Immature natural killer cell (primary cell): Measurements from ENCODE around the gene LEP. TPM values are rescaled to one million over a fixed set of nuclear protein-coding genes. Genes with fewer than 3 reads are reported as not detected.

Experiments used
- DNase-seq, 3 donors: peaks; one replicate each; pipeline ENCODE4 v3.0.0; 2022; ENCODE audit warnings: mixed read lengths in 1 of 3
- H3K27ac Mint-ChIP-seq, 6 donors: one replicate each; pipeline ENCODE4 v1.8.0; 2020; ENCODE audit warnings: mixed read lengths in 6 of 6, mild to moderate bottlenecking in 5 of 6, inconsistent platforms in 4 of 6, moderate library complexity in 3 of 6
- H3K27me3 Mint-ChIP-seq, 3 donors: one replicate each; pipeline ENCODE4 v1.8.0; 2020 to 2021; ENCODE audit warnings: low read depth in 3 of 3, mild to moderate bottlenecking in 3 of 3, mixed read lengths in 3 of 3, moderate library complexity in 3 of 3, inconsistent platforms in 1 of 3
- H3K36me3 Mint-ChIP-seq, 3 donors: one replicate each; pipeline ENCODE4 v1.8.0; 2020; ENCODE audit warnings: mixed read lengths in 3 of 3, inconsistent platforms in 2 of 3, mild to moderate bottlenecking in 2 of 3
- H3K4me1 Mint-ChIP-seq, 2 donors: one replicate each; pipeline ENCODE4 v1.8.0; 2020; ENCODE audit warnings: inconsistent platforms in 2 of 2, mild to moderate bottlenecking in 2 of 2, mixed read lengths in 2 of 2, moderate library complexity in 1 of 2
- H3K4me3 Mint-ChIP-seq, 5 donors: one replicate each; pipeline ENCODE4 v1.8.0; 2020; ENCODE audit warnings: mild to moderate bottlenecking in 5 of 5, mixed read lengths in 5 of 5, inconsistent platforms in 3 of 5, moderate library complexity in 3 of 5
- H3K9me3 Mint-ChIP-seq, 6 donors: one replicate each; pipeline ENCODE4 v1.8.0; 2020; ENCODE audit warnings: mild to moderate bottlenecking in 6 of 6, mixed read lengths in 6 of 6, inconsistent platforms in 4 of 6, moderate library complexity in 3 of 6
- polyA plus RNA-seq, 3 donors: library from polyadenylated mRNA; unstranded; fragments of 300-500 nt; fragmentation: Illumina TruSeq; gene quantifications; one replicate each; pipeline ENCODE4 v1.2.3, GENCODE V29; 2021

LEP gene
- polyA plus RNA-seq, 3 donors from 2014 or later, result not detected

- Mint-ChIP-seq H3K36me3 (peaks cover 0 to 4% (median 0%) of the 10 kb centered on the region in 3 donors), H3K27ac (no peak overlapping the region), H3K4me3 (no peak overlapping the region), H3K4me1 (peaks cover 18 to 20% of the 10 kb centered on the region in 2 donors), H3K9me3 (peaks cover 0 to 2% (median 0%) of the 10 kb centered on the region in 6 donors), H3K27me3 (peaks cover 15 to 18% (median 18%) of the 10 kb centered on the region in 3 donors)
- DNase-seq, result no peak
Observed at GRCh38 chr7:128205068-128205467, 36.0 kb upstream of the LEP start.

- peaks cover 12 to 16% (median 12%) of the 10 kb centered on the region in 3 donors for H3K27me3 Mint-ChIP-seq
- DNase-seq, result no peak
- H3K4me1 Mint-ChIP-seq, result peaks cover 9 to 11% of the 10 kb centered on the region in 2 donors
- no peak overlapping the region for H3K27ac Mint-ChIP-seq
- H3K36me3 Mint-ChIP-seq, result peaks cover 0 to 4% (median 0%) of the 10 kb centered on the region in 3 donors
- peaks cover 0 to 2% (median 0%) of the 10 kb centered on the region in 6 donors for H3K9me3 Mint-ChIP-seq
- no peak overlapping the region for H3K4me3 Mint-ChIP-seq
Observed at GRCh38 chr7:128206017-128206746, 34.9 kb upstream of the LEP start.

GRCh38 chr7:128206747-128207500 is 34.2 kb upstream of the LEP start:
- no peaks in the 10 kb centered on the region for H3K9me3 Mint-ChIP-seq
- H3K4me1 Mint-ChIP-seq, result peaks cover 3 to 4% of the 10 kb centered on the region in 2 donors
- H3K4me3 Mint-ChIP-seq, result no peak overlapping the region
- peaks cover 7 to 10% (median 10%) of the 10 kb centered on the region in 3 donors for H3K27me3 Mint-ChIP-seq
- no peak overlapping the region for H3K27ac Mint-ChIP-seq
- peaks cover 0 to 4% (median 0%) of the 10 kb centered on the region in 3 donors for H3K36me3 Mint-ChIP-seq
- DNase-seq, result no peak

- Mint-ChIP-seq H3K9me3 (no peaks in the 10 kb centered on the region), H3K4me3 (no peak overlapping the region), H3K36me3 (peaks cover 0 to 4% (median 0%) of the 10 kb centered on the region in 3 donors), H3K4me1 (peaks cover 0 to 2% of the 10 kb centered on the region in 2 donors), H3K27me3 (peaks cover 4 to 9% (median 6%) of the 10 kb centered on the region in 3 donors), H3K27ac (no peak overlapping the region)
- DNase-seq, result no peak
Observed at GRCh38 chr7:128207609-128208008, 33.5 kb upstream of the LEP start.

- Mint-ChIP-seq H3K9me3 (no peaks in the 10 kb centered on the region), H3K4me3 (no peak overlapping the region), H3K36me3 (peaks cover 0 to 4% (median 0%) of the 10 kb centered on the region in 3 donors), H3K4me1 (peaks cover 0 to 2% of the 10 kb centered on the region in 2 donors), H3K27ac (peak overlapping the region in 1 of 6 donors; percentile 83), H3K27me3 (peaks cover 2 to 6% (median 6%) of the 10 kb centered on the region in 3 donors)
- DNase-seq, result peak; percentile 56 to 71 (median 67)
Observed at GRCh38 chr7:128209229-128210035, 31.6 kb upstream of the LEP start.

GRCh38 chr7:128210036-128210347 is 31.1 kb upstream of the LEP start:
- H3K9me3 Mint-ChIP-seq, result no peaks in the 10 kb centered on the region
- peaks cover 0 to 2% of the 10 kb centered on the region in 2 donors for H3K4me1 Mint-ChIP-seq
- peaks cover 1 to 5% (median 4%) of the 10 kb centered on the region in 3 donors for H3K27me3 Mint-ChIP-seq
- peaks cover 0 to 4% (median 0%) of the 10 kb centered on the region in 3 donors for H3K36me3 Mint-ChIP-seq
- no peak overlapping the region for H3K4me3 Mint-ChIP-seq
- DNase-seq, result no peak
- peak overlapping the region in 1 of 6 donors; percentile 83 for H3K27ac Mint-ChIP-seq

GRCh38 chr7:128210590-128211570 is 30.2 kb upstream of the LEP start:
- H3K4me3 Mint-ChIP-seq, result no peak overlapping the region
- H3K4me1 Mint-ChIP-seq, result peaks cover 0 to 2% of the 10 kb centered on the region in 2 donors
- peaks cover 0 to under 1% (median 0%) of the 10 kb centered on the region in 3 donors for H3K36me3 Mint-ChIP-seq
- H3K27me3 Mint-ChIP-seq, result peaks cover 1 to 2% (median 1%) of the 10 kb centered on the region in 3 donors
- no peak for DNase-seq
- H3K27ac Mint-ChIP-seq, result peak overlapping the region in 1 of 6 donors; percentile 46
- no peaks in the 10 kb centered on the region for H3K9me3 Mint-ChIP-seq

GRCh38 chr7:128211626-128212025 is 29.5 kb upstream of the LEP start:
- Mint-ChIP-seq H3K4me3 (no peak overlapping the region), H3K27me3 (peaks cover 1 to 2% (median 1%) of the 10 kb centered on the region in 3 donors), H3K36me3 (no peaks in the 10 kb centered on the region), H3K9me3 (no peaks in the 10 kb centered on the region), H3K4me1 (peaks cover 0 to 2% of the 10 kb centered on the region in 2 donors), H3K27ac (no peak overlapping the region)
- no peak for DNase-seq

- Mint-ChIP-seq H3K9me3 (no peaks in the 10 kb centered on the region), H3K4me1 (peaks cover 0 to 2% of the 10 kb centered on the region in 2 donors), H3K36me3 (peaks cover 0 to 1% (median 0%) of the 10 kb centered on the region in 3 donors), H3K27ac (no peak overlapping the region), H3K4me3 (no peak overlapping the region), H3K27me3 (peaks cover 0 to 1% (median 1%) of the 10 kb centered on the region in 3 donors)
- no peak for DNase-seq
Observed at GRCh38 chr7:128214463-128214862, 26.6 kb upstream of the LEP start.

- no peak overlapping the region for H3K27ac Mint-ChIP-seq
- peaks cover 0 to 1% (median 1%) of the 10 kb centered on the region in 3 donors for H3K27me3 Mint-ChIP-seq
- H3K4me1 Mint-ChIP-seq, result no peaks in the 10 kb centered on the region
- H3K4me3 Mint-ChIP-seq, result no peak overlapping the region
- DNase-seq, result no peak
- peaks cover 0 to 3% (median 0%) of the 10 kb centered on the region in 3 donors for H3K36me3 Mint-ChIP-seq
- no peaks in the 10 kb centered on the region for H3K9me3 Mint-ChIP-seq
Observed at GRCh38 chr7:128215281-128215680, 25.8 kb upstream of the LEP start.

GRCh38 chr7:128215739-128216138 is 25.3 kb upstream of the LEP start:
- no peak overlapping the region for H3K4me3 Mint-ChIP-seq
- peaks cover 0 to 1% (median 1%) of the 10 kb centered on the region in 3 donors for H3K27me3 Mint-ChIP-seq
- H3K36me3 Mint-ChIP-seq, result peaks cover 0 to 3% (median 0%) of the 10 kb centered on the region in 3 donors
- no peak for DNase-seq
- H3K4me1 Mint-ChIP-seq, result no peaks in the 10 kb centered on the region
- H3K9me3 Mint-ChIP-seq, result no peaks in the 10 kb centered on the region
- no peak overlapping the region for H3K27ac Mint-ChIP-seq

GRCh38 chr7:128217030-128217805 is 23.9 kb upstream of the LEP start:
- Mint-ChIP-seq H3K27me3 (peaks cover 0 to 4% (median 1%) of the 10 kb centered on the region in 3 donors), H3K4me3 (no peak overlapping the region), H3K27ac (no peak overlapping the region), H3K9me3 (no peaks in the 10 kb centered on the region), H3K36me3 (peaks cover 0 to 3% (median 0%) of the 10 kb centered on the region in 3 donors), H3K4me1 (peaks cover 3 to 5% of the 10 kb centered on the region in 2 donors)
- DNase-seq, result no peak
